Epithelial cell of esophagus (primary cell): ENCODE results near the gene BSDC1.

Experiments used
- DNase-seq: peaks from one replicate; pipeline ENCODE4 v3.0.0; 2010; ENCODE audit warnings: low read depth
- H3K4me3 ChIP-seq: 2 replicates; pipeline ENCODE4 v1.5.1; 2011; ENCODE audit warnings: mild to moderate bottlenecking, low read length, control low read depth
- TF ChIP-seq, protein P1 (sequence below): IDR thresholded peaks from 2 replicates; pipeline ENCODE4 v1.5.1; 2011; ENCODE audit warnings: low read depth, mild to moderate bottlenecking, low read length, control low read depth, inconsistent platforms; ENCODE audit not compliant: insufficient read depth; ENCODE audit errors: missing control alignments

The BSDC1 gene

DNA sequence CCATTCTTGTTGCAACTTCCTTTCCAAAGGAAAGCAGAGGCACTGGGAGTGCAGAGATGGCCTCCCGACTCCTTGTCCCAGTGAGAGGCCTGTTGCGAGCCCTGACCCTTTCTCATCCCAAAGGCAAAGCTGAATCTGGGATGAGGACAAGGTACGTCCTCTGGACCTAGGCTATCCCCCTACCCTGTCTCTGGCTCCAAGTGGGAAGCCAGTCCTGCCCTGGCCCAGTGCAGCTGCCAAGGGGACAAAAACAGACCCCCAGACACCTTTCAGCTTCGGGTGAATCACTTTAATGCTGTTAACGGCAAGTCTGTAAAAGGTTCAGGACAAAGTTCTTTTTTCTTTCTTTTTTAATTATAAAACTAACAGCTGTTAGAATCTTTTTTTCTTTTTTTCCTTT, 29.4 kb downstream of the BSDC1 start:
- no peak for DNase-seq
- no peak overlapping the region for H3K4me3 ChIP-seq
- TF ChIP-seq, protein P1, sequence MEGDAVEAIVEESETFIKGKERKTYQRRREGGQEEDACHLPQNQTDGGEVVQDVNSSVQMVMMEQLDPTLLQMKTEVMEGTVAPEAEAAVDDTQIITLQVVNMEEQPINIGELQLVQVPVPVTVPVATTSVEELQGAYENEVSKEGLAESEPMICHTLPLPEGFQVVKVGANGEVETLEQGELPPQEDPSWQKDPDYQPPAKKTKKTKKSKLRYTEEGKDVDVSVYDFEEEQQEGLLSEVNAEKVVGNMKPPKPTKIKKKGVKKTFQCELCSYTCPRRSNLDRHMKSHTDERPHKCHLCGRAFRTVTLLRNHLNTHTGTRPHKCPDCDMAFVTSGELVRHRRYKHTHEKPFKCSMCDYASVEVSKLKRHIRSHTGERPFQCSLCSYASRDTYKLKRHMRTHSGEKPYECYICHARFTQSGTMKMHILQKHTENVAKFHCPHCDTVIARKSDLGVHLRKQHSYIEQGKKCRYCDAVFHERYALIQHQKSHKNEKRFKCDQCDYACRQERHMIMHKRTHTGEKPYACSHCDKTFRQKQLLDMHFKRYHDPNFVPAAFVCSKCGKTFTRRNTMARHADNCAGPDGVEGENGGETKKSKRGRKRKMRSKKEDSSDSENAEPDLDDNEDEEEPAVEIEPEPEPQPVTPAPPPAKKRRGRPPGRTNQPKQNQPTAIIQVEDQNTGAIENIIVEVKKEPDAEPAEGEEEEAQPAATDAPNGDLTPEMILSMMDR = no peak

DNA sequence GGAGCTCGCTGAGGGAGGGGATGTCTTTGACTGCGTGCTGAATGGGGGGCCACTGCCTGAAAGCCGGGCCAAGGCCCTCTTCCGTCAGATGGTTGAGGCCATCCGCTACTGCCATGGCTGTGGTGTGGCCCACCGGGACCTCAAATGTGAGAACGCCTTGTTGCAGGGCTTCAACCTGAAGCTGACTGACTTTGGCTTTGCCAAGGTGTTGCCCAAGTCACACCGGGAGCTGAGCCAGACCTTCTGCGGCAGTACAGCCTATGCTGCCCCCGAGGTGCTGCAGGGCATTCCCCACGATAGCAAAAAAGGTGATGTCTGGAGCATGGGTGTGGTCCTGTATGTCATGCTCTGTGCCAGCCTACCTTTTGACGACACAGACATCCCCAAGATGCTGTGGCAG, 30.5 kb downstream of the BSDC1 start:
- DNase-seq = no peak
- TF ChIP-seq, protein P1 = no peak
- H3K4me3 ChIP-seq = no peak overlapping the region

DNA sequence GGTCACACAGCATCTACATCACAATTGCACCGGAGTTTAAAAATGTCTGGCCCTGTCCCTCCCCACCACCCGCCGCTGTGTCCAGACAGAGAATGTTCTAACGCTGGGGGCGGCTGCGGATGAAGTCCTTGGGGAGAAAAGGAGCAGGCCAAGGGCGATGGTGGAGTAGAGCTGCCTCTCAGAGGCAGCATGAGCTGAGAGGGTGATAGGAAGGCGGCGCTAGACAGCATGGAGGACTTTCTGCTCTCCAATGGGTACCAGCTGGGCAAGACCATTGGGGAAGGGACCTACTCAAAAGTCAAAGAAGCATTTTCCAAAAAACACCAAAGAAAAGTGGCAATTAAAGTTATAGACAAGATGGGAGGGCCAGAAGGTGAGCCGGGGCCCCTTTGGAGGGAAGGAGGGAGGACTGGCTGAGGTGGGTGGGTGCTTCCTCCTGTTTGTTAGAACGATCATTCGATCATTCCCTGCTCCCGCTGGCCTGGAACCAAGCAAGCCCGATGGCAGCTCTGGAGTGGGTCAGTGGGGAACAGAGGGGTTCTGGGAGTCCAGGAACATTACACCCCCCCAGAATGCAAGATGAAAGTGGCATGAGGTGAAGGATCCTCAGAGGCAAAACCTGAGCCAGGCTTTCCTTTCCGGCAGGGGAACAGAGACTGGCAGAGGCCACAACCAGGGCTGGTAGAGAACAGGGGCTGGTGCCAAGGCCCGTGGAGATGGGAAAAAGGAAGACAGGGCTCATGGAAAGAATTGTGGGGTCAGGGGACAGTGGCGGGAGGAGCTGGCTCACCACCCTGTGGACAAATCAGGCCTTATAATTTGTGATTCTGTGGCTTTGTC, 31.5 kb downstream of the BSDC1 start, which contains the start of the genes FAM229A and TSSK3:
TSS of gene FAM229A (minus strand) at position 12 of the 840 bp plus-strand sequence. CDS start 394 bp downstream, outside the sequence.
TSS of gene TSSK3 (plus strand) at position 66 of the 840 bp plus-strand sequence. CDS start at position 229, 163 bp downstream.
- no peak for DNase-seq
- H3K4me3 ChIP-seq = peak within 1 kb of the TSS; percentile 36
- TF ChIP-seq, protein P1 = no peak

DNA sequence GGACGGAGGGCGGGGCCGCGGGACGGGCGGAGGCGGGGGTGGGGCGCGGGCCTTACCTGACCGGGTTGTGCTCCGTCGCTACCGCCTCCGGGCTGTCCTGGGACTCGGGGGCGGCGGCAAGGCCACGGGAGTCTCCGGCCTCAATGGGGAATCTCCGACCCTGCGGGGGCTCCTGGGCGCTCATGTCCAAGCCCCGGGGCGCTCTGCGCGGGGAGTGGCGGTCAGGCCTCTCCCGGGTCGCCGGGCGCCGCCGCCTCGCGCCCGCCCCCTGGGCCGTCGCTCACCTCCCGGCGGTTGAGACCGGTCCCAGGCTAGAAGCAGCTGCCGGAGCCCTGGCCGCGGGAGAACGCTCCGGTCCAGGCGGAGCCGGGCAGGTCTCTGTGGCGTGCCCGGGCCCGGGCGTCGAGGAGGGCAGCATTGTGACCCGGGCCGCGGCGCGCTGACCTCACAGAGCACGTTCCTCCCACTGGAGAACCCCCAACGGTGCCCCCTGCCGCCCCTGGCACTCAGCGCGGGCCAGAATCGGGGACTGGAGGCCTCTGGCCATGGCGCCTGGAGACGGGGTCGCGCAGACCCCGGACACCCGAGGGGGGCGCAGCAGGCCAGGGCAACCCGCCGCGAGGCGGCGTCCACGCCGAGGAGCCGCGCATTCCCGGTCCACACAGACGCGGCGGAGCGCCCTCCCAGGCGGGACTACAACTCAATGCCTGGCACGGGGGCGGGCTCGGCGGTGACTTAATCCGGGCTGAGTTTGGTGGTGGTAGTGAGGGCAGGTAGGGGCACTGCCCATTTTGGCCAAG, 32.4 kb downstream of the BSDC1 start:
- TF ChIP-seq, protein P1 = no peak
- DNase-seq = peak; percentile 37
- peak overlapping the region; percentile 36 for H3K4me3 ChIP-seq

DNA sequence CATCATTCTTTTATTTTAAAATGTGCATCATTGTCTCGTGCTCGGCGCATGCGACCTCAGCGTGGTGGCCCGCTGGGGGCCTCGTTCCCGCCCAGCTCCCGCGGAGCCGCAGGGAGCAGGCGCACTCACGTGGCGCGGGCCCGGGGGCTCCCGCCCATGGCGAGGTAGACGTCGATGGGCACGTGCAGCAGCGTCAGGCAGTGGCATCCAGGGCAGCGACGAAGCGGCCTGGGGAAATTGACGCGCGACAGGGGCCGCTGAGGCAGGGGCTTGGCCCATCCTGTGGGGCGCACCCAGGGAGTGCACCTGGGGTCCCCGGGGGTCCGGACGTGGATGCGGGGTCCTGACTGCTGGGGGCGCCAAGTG, 33.0 kb downstream of the BSDC1 start:
- no peak for DNase-seq

DNA sequence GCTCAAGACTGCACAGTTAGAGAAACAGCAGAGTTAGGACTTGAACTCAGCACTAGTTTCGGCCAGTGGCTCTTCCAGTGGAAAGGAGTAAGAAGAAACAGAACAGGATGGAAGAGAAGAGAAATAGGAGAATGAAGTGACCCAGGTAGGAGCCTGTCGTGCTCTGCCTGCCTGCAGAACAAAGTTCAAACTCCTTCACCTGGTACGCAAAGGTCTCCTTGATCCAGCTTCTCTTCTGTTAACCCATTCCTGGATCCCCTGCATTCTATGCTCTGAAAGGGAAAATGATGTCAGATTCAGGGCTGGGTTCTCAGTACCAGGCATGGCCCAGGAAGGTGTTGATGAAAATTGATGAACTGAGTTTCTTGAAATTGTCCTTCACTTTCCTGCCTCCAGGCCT, 35.8 kb downstream of the BSDC1 start:
- TF ChIP-seq, protein P1 = no peak
- no peak for DNase-seq
- H3K4me3 ChIP-seq = no peak overlapping the region

More for the DNA sequence above, 33.0 kb downstream of the BSDC1 start:
- H3K4me3 ChIP-seq = no peak overlapping the region
- TF ChIP-seq, protein P1 = no peak
